AG04449 (cell line): ENCODE results near the gene ZNF565.
A peak's percentile ranks its signal among the peaks of the same experiment; 100 is the strongest.

Experiments used
- CTCF ChIA-PET: fragments of 350-600 bp; formaldehyde crosslinking; extraction: SDS; loops from one replicate; lab custom pipeline; 2021; ENCODE audit warnings: antibody characterized with exemption; lab: Yijun Ruan, JAX
- POLR2A ChIA-PET: fragments of 400-600, 350-600 bp; formaldehyde crosslinking; extraction: SDS; loops from one replicate; lab custom pipeline; 2020; ENCODE audit warnings: antibody characterized with exemption, inconsistent platforms; lab: Yijun Ruan, JAX
- DNase-seq: peaks from one replicate; pipeline ENCODE4 v3.0.0-alpha.2; 2010; ENCODE audit warnings: low read depth, low spot score
- H3K4me3 ChIP-seq: 2 replicates; pipeline ENCODE4 v1.5.1; 2011; ENCODE audit warnings: low read depth, mild to moderate bottlenecking, control low read depth, low read length
- CTCF ChIP-seq: IDR thresholded peaks from one replicate; pipeline ENCODE4 v1.5.1; 2011; ENCODE audit warnings: mild to moderate bottlenecking, moderate library complexity, low read length, control low read depth, inconsistent platforms; ENCODE audit not compliant: insufficient read depth; ENCODE audit errors: missing control alignments

The ZNF565 gene

GRCh38 chr19:36150586-36150985, 63.9 kb downstream of the ZNF565 start:
- ChIA-PET CTCF (interaction anchor here (0.8 to 1.7 kb wide), 4 partner anchors 19 to 28 kb away, joined by 3 to 6 read pairs (median 5); no protein-coding TSS in a partner anchor), POLR2A (interaction anchor here (0.7 to 1.1 kb wide), 2 partner anchors 11 to 16 kb away, joined by 3 read pairs; no protein-coding TSS in a partner anchor)
- H3K4me3 ChIP-seq = no peak overlapping the region
- no peak for DNase-seq
- TF ChIP-seq CTCF = no peak

GRCh38 chr19:36149673-36150406, 64.6 kb downstream of the ZNF565 start:
- ChIA-PET CTCF (interaction anchor here (1.7 kb wide), 1 partner anchor 23 kb away, joined by 6 read pairs; no protein-coding TSS in a partner anchor), POLR2A (interaction anchor here (1.1 kb wide), 1 partner anchor 10 kb away, joined by 3 read pairs; no protein-coding TSS in a partner anchor)
- no peak for DNase-seq
- H3K4me3 ChIP-seq = no peak overlapping the region
- no peak for TF ChIP-seq CTCF

GRCh38 chr19:36144624-36145023, 69.8 kb downstream of the ZNF565 start:
- CTCF ChIA-PET = interaction anchor here (0.7 to 1.4 kb wide), 3 partner anchors 9 to 25 kb away, joined by 3 to 4 read pairs (median 4); no protein-coding TSS in a partner anchor
- POLR2A ChIA-PET = interaction anchor here (1.0 to 1.2 kb wide), 2 partner anchors 9 to 18 kb away, joined by 3 to 4 read pairs; no protein-coding TSS in a partner anchor
- H3K4me3 ChIP-seq = no peak overlapping the region
- TF ChIP-seq CTCF = no peak
- DNase-seq = no peak

DNA sequence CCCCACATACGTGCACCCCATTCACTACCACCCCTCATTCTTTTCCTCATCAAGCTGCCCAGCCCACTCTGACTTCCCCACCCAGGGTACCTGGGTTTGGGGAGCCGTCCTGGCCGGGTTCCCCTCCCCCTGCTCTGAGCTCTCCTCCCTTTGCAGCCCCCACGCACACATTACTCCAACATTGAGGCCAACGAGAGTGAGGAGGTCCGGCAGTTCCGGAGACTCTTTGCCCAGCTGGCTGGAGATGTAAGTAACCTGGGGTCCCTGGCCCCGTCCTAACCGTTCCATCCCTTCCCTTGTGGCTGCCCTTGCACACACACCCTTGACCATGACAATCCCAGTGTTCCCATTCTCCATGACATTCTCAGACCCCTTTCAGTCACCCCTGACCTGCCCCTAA, 72.0 kb downstream of the ZNF565 start:
- no peak for TF ChIP-seq CTCF
- CTCF ChIA-PET = no interaction called here
- no peak overlapping the region for H3K4me3 ChIP-seq
- no peak for DNase-seq
- POLR2A ChIA-PET = no interaction called here

DNA sequence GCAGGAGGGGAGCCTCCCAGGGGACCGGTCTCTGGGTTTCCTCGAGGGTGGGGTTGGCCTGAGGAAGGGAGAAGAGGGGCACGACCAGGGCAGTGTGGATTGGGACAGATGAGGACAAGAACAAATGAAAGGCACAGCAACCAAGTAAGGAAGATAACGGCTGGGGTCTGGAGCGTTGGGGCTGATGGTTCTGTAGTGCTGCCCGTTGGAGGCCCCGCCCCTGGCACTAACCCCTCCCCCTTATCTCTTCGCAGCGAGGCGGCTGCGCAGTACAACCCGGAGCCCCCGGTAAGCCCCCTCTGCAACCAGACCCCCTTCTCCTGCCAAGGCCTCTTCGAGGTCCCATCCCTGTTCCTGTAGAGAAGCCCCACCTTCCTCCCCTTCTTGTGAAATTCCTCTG, 72.4 kb downstream of the ZNF565 start:
- ChIA-PET POLR2A (no interaction called here), CTCF (no interaction called here)
- no peak overlapping the region for H3K4me3 ChIP-seq
- TF ChIP-seq CTCF = no peak
- DNase-seq = no peak

DNA sequence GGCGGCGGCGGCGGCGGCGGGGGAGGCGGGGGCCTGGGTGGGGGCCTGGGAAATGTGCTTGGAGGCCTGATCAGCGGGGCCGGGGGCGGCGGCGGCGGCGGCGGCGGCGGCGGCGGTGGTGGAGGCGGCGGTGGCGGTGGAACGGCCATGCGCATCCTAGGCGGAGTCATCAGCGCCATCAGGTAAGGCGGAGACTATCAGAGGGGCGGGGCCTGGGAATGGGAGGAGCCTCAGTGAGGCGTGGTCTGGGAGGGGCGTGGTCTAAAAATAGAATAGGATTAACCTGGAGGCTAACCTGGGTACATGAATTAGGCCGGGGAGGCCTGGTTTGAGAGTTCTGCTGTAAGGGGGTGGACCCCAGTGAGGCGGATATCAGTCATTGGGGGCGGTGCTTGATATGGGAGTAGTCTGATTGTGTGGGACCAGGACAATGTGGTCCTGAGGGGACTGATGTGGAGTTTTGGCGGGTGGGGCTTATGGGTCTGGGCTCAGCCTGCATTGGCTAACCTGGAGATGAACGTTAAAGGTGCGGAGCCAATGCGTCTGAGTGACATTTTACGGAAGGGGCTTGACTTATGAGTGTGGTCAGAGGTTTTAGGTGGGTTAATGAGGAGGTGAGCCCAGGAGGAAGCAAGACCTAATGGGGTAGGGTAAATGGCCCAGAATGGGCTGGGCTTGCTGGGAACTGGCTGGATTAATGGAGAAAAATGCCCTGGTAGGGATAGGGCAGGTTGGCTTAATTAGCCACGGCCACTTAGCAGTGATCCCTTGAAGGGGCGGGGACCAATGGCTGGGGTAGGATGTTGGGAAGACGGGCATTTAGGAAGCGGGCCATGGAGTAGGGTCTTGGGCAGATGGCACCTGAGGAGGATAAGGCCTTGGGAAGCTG, 73.2 kb downstream of the ZNF565 start:
- no peak for TF ChIP-seq CTCF
- ChIA-PET CTCF (no interaction called here), POLR2A (interaction anchor here (2.0 kb wide), 1 partner anchor 13 kb away, joined by 19 read pairs; no protein-coding TSS in a partner anchor)
- H3K4me3 ChIP-seq = peak overlapping the region; percentile 96
- DNase-seq = no peak
